Left ventricle myocardium inferior (tissue), 1 donor: ENCODE data around the gene TMED1. TPM values are rescaled to one million over a fixed set of nuclear protein-coding genes. Genes with fewer than 3 reads are reported as not detected.
"Not testable (repeated sequence)": the region's sequence is repeated elsewhere in the genome, so short reads cannot be mapped to it uniquely, and the experiment has no call there.

Source experiments
- DNase-seq: peaks from one replicate; pipeline ENCODE4 v3.0.0-alpha.2; 2020
- H3K27ac ChIP-seq: fragments of 200-600 bp; replicated peaks from 2 replicates; pipeline ENCODE4 v1.8.0; 2021
- H3K27me3 ChIP-seq: fragments of 200-600 bp; 2 replicates; pipeline ENCODE4 v1.8.0; 2021; ENCODE audit warnings: low read depth
- H3K36me3 ChIP-seq: fragments of 200-600 bp; 2 replicates; pipeline ENCODE4 v1.8.0; 2021
- H3K4me1 ChIP-seq: fragments of 200-600 bp; 2 replicates; pipeline ENCODE4 v1.8.0; 2021
- H3K4me3 ChIP-seq: fragments of 200-600 bp; 2 replicates; pipeline ENCODE4 v1.8.0; 2021; ENCODE audit warnings: mild to moderate bottlenecking, moderate library complexity
- H3K9me3 ChIP-seq: fragments of 200-600 bp; replicated peaks from 2 replicates; pipeline ENCODE4 v1.8.0; 2021
- CTCF ChIP-seq: fragments of 200-600 bp; IDR thresholded peaks from 2 replicates; pipeline ENCODE4 v1.8.0; 2021; ENCODE audit warnings: antibody characterized with exemption, mild to moderate bottlenecking, borderline replicate concordance
- intact Hi-C: fragments of 100-400 bp; cut with micrococcal nuclease; formaldehyde crosslinking; loops from one replicate; pipeline ENCODE4 v1.11.0; 2022
- total RNA-seq: library from RNA; stranded (reverse); fragmentation: NEBNext Ultra II Directional; extraction: Animal tissue kit (Norgen Biotek cat#: 25700); gene quantifications from one replicate; pipeline ENCODE4 v1.2.1, GENCODE V29; 2021
- donor health status: DM: no; HTN: yes; CAD: no; lungs with severe emphysema.

TMED1 gene
- total RNA-seq, 1 donor from 2014 or later = 32.9 TPM

GRCh38 chr19:10842788-10843187 is 6.8 kb upstream of the TMED1 start:
- Histone ChIP-seq H3K9me3 (peaks cover 33% of the 10 kb centered on the region), H3K27me3 (no peaks in the 10 kb centered on the region), H3K4me3 (no peak overlapping the region), H3K27ac (no peak overlapping the region), H3K36me3 (no peaks in the 10 kb centered on the region), H3K4me1 (no peaks in the 10 kb centered on the region)
- intact Hi-C loops = no loop called here
- DNase-seq = no peak
- no peak for TF ChIP-seq CTCF

GRCh38 chr19:10839114-10840050 is 3.4 kb upstream of the TMED1 start:
- Histone ChIP-seq H3K27me3 (no peaks in the 10 kb centered on the region), H3K9me3 (peaks cover 17% of the 10 kb centered on the region), H3K36me3 (peaks cover 6% of the 10 kb centered on the region), H3K4me3 (no peak overlapping the region), H3K4me1 (peaks cover 18% of the 10 kb centered on the region), H3K27ac (no peak overlapping the region)
- intact Hi-C loops = no loop called here
- TF ChIP-seq CTCF = no peak
- no peak for DNase-seq

GRCh38 chr19:10838377-10838776 is 2.4 kb upstream of the TMED1 start:
- intact Hi-C loops = no loop called here
- no peak for DNase-seq
- Histone ChIP-seq H3K36me3 (peaks cover 15% of the 10 kb centered on the region), H3K9me3 (peaks cover 17% of the 10 kb centered on the region), H3K4me1 (peaks cover 18% of the 10 kb centered on the region), H3K4me3 (no peak overlapping the region), H3K27ac (no peak overlapping the region), H3K27me3 (no peaks in the 10 kb centered on the region)
- TF ChIP-seq CTCF = no peak

- H3K4me1 ChIP-seq = peaks cover 18% of the 10 kb centered on the region
- intact Hi-C loops = not testable (repeated sequence)
- H3K36me3 ChIP-seq = peaks cover 22% of the 10 kb centered on the region
Measured at GRCh38 chr19:10837649-10838048, 1.6 kb upstream of the TMED1 start.

GRCh38 chr19:10836479-10837330 is 693 bp upstream of the TMED1 start:
- Histone ChIP-seq H3K4me3 (peak overlapping the region; percentile 95), H3K27ac (peak overlapping the region; percentile 100), H3K27me3 (no peaks in the 10 kb centered on the region), H3K9me3 (peaks cover 17% of the 10 kb centered on the region), H3K36me3 (peaks cover 32% of the 10 kb centered on the region), H3K4me1 (peaks cover 18% of the 10 kb centered on the region)
- intact Hi-C loops = no loop called here
- DNase-seq = peak; percentile 86
- no peak for TF ChIP-seq CTCF

More at GRCh38 chr19:10837649-10838048, 1.6 kb upstream of the TMED1 start:
- peaks cover 17% of the 10 kb centered on the region for H3K9me3 ChIP-seq
- not testable (repeated sequence) for H3K27ac ChIP-seq, H3K27me3 ChIP-seq, H3K4me3 ChIP-seq, DNase-seq
